RWPE2 (cell line): ENCODE data around the gene LRIG3.
A peak's percentile ranks its signal among the peaks of the same experiment; 100 is the strongest.

Source experiments
- ATAC-seq: fragments of 200-7000 bp; cut with Tn5 transposase; 3 replicates; pipeline ENCODE4 v1.9.1; 2021; ENCODE audit warnings: low read depth
- DNase-seq: peaks from one replicate; pipeline ENCODE4 v3.0.0-alpha.2; 2020; ENCODE audit warnings: low spot score
- H3K27ac ChIP-seq: fragments of 450-650 bp; 2 replicates; pipeline ENCODE4 v1.5.1; 2017; ENCODE audit warnings: mild to moderate bottlenecking; ENCODE audit not compliant: poor library complexity, severe bottlenecking
- H3K27me3 ChIP-seq: fragments of 250-450 bp; sonication (Bioruptor Pico); 2 replicates; pipeline ENCODE4 v1.5.1; 2021; ENCODE audit warnings: mild to moderate bottlenecking, moderate library complexity; ENCODE audit not compliant: insufficient read depth, poor library complexity, severe bottlenecking
- H3K36me3 ChIP-seq: fragments of 250-450 bp; sonication (Bioruptor Pico); 2 replicates; pipeline ENCODE4 v1.5.1; 2020; ENCODE audit warnings: low read depth, mild to moderate bottlenecking, moderate library complexity
- H3K4me1 ChIP-seq: fragments of 250-450 bp; sonication (Bioruptor Pico); 2 replicates; pipeline ENCODE4 v1.5.1; 2021; ENCODE audit warnings: mild to moderate bottlenecking, moderate library complexity; ENCODE audit not compliant: insufficient read depth, poor library complexity, severe bottlenecking
- H3K4me3 ChIP-seq: fragments of 250-450 bp; sonication (Bioruptor Pico); 2 replicates; pipeline ENCODE4 v1.5.1; 2021; ENCODE audit warnings: mild to moderate bottlenecking, moderate library complexity; ENCODE audit not compliant: severe bottlenecking
- H3K9me3 ChIP-seq: fragments of 250-450 bp; sonication (Bioruptor Pico); 2 replicates; pipeline ENCODE4 v1.5.1; 2021; ENCODE audit warnings: mild to moderate bottlenecking, moderate library complexity; ENCODE audit not compliant: severe bottlenecking
- CTCF ChIP-seq: fragments of 450-650 bp; IDR thresholded peaks from one replicate; pipeline ENCODE4 v1.5.1; 2017; ENCODE audit warnings: mild to moderate bottlenecking, moderate library complexity; ENCODE audit not compliant: poor library complexity, severe bottlenecking

The LRIG3 gene

GRCh38 chr12:58847901-58848600 is 72.3 kb downstream of the LRIG3 start:
- H3K4me1 ChIP-seq = peaks cover 22% of the 10 kb centered on the region
- H3K36me3 ChIP-seq = no peaks in the 10 kb centered on the region
- no peak overlapping the region for H3K27ac ChIP-seq
- no peaks in the 10 kb centered on the region for H3K9me3 ChIP-seq
- no peak for DNase-seq
- H3K27me3 ChIP-seq = no peaks in the 10 kb centered on the region
- peak; percentile 58; the same call in 2 of the 3 replicates for ATAC-seq
- no peak overlapping the region for H3K4me3 ChIP-seq
- no peak for TF ChIP-seq CTCF

GRCh38 chr12:58844161-58844560 is 76.1 kb downstream of the LRIG3 start:
- H3K36me3 ChIP-seq = no peaks in the 10 kb centered on the region
- DNase-seq (no peak), ATAC-seq (no peak)

GRCh38 chr12:58841058-58841798 is 79.1 kb downstream of the LRIG3 start:
- H3K4me1 ChIP-seq = peaks cover 8% of the 10 kb centered on the region
- no peak overlapping the region for H3K4me3 ChIP-seq
- no peaks in the 10 kb centered on the region for H3K36me3 ChIP-seq
- no peak for TF ChIP-seq CTCF
- no peaks in the 10 kb centered on the region for H3K9me3 ChIP-seq
- H3K27me3 ChIP-seq = no peaks in the 10 kb centered on the region
- DNase-seq = no peak
- H3K27ac ChIP-seq = no peak overlapping the region
- no peak for ATAC-seq

More at GRCh38 chr12:58844161-58844560, 76.1 kb downstream of the LRIG3 start:
- Histone ChIP-seq H3K9me3 (no peaks in the 10 kb centered on the region), H3K27ac (no peak overlapping the region), H3K4me1 (peaks cover 18% of the 10 kb centered on the region), H3K27me3 (no peaks in the 10 kb centered on the region), H3K4me3 (no peak overlapping the region)
- TF ChIP-seq CTCF = no peak

GRCh38 chr12:58833853-58834252 is 86.5 kb downstream of the LRIG3 start:
- Histone ChIP-seq H3K4me1 (no peaks in the 10 kb centered on the region), H3K36me3 (no peaks in the 10 kb centered on the region), H3K9me3 (no peaks in the 10 kb centered on the region), H3K4me3 (no peak overlapping the region), H3K27ac (no peak overlapping the region), H3K27me3 (no peaks in the 10 kb centered on the region)
- DNase-seq = no peak
- peak; percentile 36 for TF ChIP-seq CTCF
- no peak for ATAC-seq

GRCh38 chr12:58832920-58833319 is 87.4 kb downstream of the LRIG3 start:
- ATAC-seq = no peak
- no peak for TF ChIP-seq CTCF
- H3K4me3 ChIP-seq = no peak overlapping the region
- no peaks in the 10 kb centered on the region for H3K27me3 ChIP-seq
- H3K36me3 ChIP-seq = no peaks in the 10 kb centered on the region
- DNase-seq = no peak
- H3K9me3 ChIP-seq = no peaks in the 10 kb centered on the region
- no peak overlapping the region for H3K27ac ChIP-seq
- no peaks in the 10 kb centered on the region for H3K4me1 ChIP-seq
